Endothelial cell of umbilical vein (primary cell): ENCODE data around the gene ARMH4. TPM values are rescaled to one million over a fixed set of nuclear protein-coding genes. Genes with fewer than 3 reads are reported as not detected.

Experiments
- BruUV-seq: library from RNA; stranded (reverse); fragments of 400-500 nt; replicated peaks from 2 replicates; lab custom pipeline; 2021; lab: Mats Ljungman, UMichigan
- CTCF ChIA-PET: fragments of 300-600, 350-600 bp; sonication (Branson Sonifier 250); formaldehyde crosslinking; loops from one replicate; lab custom pipeline; 2021; ENCODE audit warnings: antibody characterized with exemption, inconsistent platforms; lab: Charles Lee
- POLR2A ChIA-PET: fragments of 300-600, 350-600 bp; sonication (Branson Sonifier 250); formaldehyde crosslinking; loops from one replicate; lab custom pipeline; 2021; ENCODE audit warnings: antibody characterized with exemption, inconsistent platforms; lab: Charles Lee
- DNase-seq: peaks from one replicate; pipeline ENCODE4 v3.0.0-alpha.2; 2011; ENCODE audit warnings: low read depth, low spot score
- FAIRE-seq: peaks from 2 replicates; lab custom pipeline; 2011; peaks lifted over from hg19 to GRCh38; lab: Jason Lieb, UNC
- H2AFZ ChIP-seq: 2 replicates; pipeline ENCODE4 v1.6.0; 2012; ENCODE audit warnings: low read depth, low read length, control low read depth, inconsistent platforms
- H3K27ac ChIP-seq: 2 replicates; pipeline ENCODE4 v1.5.1; 2011; ENCODE audit warnings: low read depth, mild to moderate bottlenecking, control low read depth, low read length, moderate library complexity; ENCODE audit not compliant: insufficient read depth
- H3K27me3 ChIP-seq, 2 experiments: 2 replicates each; pipeline versions ENCODE4 v1.6.0 to v1.6.1; 2011; ENCODE audit warnings: low read length in 2 of 2, mixed read lengths in 1 of 2; ENCODE audit not compliant: control insufficient read depth in 2 of 2, insufficient read depth in 2 of 2
- H3K36me3 ChIP-seq, 2 experiments: 2 replicates in 1 of 2; 3 replicates in 1 of 2; pipeline ENCODE4 v1.5.1; 2011; ENCODE audit warnings: low read length in 2 of 2, mild to moderate bottlenecking in 1 of 2, moderate library complexity in 1 of 2; ENCODE audit not compliant: control insufficient read depth in 2 of 2, insufficient read depth in 2 of 2; ENCODE audit errors: extremely low read depth in 1 of 2
- H3K4me1 ChIP-seq: 3 replicates; pipeline ENCODE4 v1.5.1; 2011; ENCODE audit warnings: mild to moderate bottlenecking, low read length; ENCODE audit not compliant: control insufficient read depth, insufficient read depth; ENCODE audit errors: extremely low read depth
- H3K4me2 ChIP-seq: 2 replicates; pipeline ENCODE4 v1.6.1; 2011; ENCODE audit warnings: low read length, control low read depth, mixed read lengths; ENCODE audit not compliant: insufficient read depth
- H3K4me3 ChIP-seq, 3 experiments: fragments of 200-600 bp in 1 of 3; sonication (generic), shearing (Covaris generic) in 1 of 3; replicated peaks in 1 of 3; 2 replicates each; pipeline ENCODE4 v1.5.1; 2011 to 2016; ENCODE audit warnings: control low read depth in 3 of 3, low read length in 3 of 3, mild to moderate bottlenecking in 2 of 3, inconsistent platforms in 1 of 3, low read depth in 1 of 3, moderate library complexity in 1 of 3; ENCODE audit not compliant: insufficient read depth in 1 of 3
- H3K79me2 ChIP-seq: 2 replicates; pipeline ENCODE4 v1.6.0; 2012; ENCODE audit warnings: low read length, inconsistent platforms; ENCODE audit not compliant: control insufficient read depth, insufficient read depth
- H3K9ac ChIP-seq: replicated peaks from 2 replicates; pipeline ENCODE3; 2011; ENCODE audit warnings: low read length, control low read depth; ENCODE audit not compliant: insufficient read depth; ENCODE audit errors: extremely low read depth
- H3K9me1 ChIP-seq: replicated peaks from 3 replicates; pipeline ENCODE4 v1.6.0; 2011; ENCODE audit warnings: mild to moderate bottlenecking, low read length; ENCODE audit not compliant: control insufficient read depth, insufficient read depth; ENCODE audit errors: extremely low read depth
- H3K9me3 ChIP-seq: replicated peaks from 2 replicates; pipeline ENCODE4 v1.5.1; 2012; ENCODE audit warnings: low read length, inconsistent platforms; ENCODE audit not compliant: control insufficient read depth, insufficient read depth
- H4K20me1 ChIP-seq: replicated peaks from 2 replicates; pipeline ENCODE3; 2011; ENCODE audit warnings: mild to moderate bottlenecking, low read length; ENCODE audit not compliant: control insufficient read depth, insufficient read depth; ENCODE audit errors: extremely low read depth
- EZH2 ChIP-seq: IDR thresholded peaks from 2 replicates; pipeline ENCODE4 v1.6.1; 2012; ENCODE audit warnings: borderline replicate concordance, low read depth, mild to moderate bottlenecking, moderate library complexity, low read length, inconsistent platforms; ENCODE audit not compliant: severe bottlenecking
- FOS ChIP-seq: IDR thresholded peaks from 2 replicates; pipeline ENCODE4 v1.6.1; 2011; ENCODE audit warnings: mild to moderate bottlenecking, low read length, moderate library complexity, borderline replicate concordance; ENCODE audit not compliant: insufficient read depth
- GATA2 ChIP-seq: IDR thresholded peaks from 2 replicates; pipeline ENCODE4 v1.7.0; 2011; ENCODE audit warnings: low read depth, mild to moderate bottlenecking, moderate library complexity, mixed read lengths, low read length; ENCODE audit not compliant: insufficient read length, insufficient read depth
- MYC ChIP-seq: IDR thresholded peaks from one replicate; pipeline ENCODE4 v1.6.1; 2011; ENCODE audit warnings: mild to moderate bottlenecking, low read depth, low read length
- POLR2A ChIP-seq: IDR thresholded peaks from 2 replicates; pipeline ENCODE4 v1.6.1; 2012; ENCODE audit warnings: low read depth, mild to moderate bottlenecking, control low read depth, low read length
- POLR2AphosphoS5 ChIP-seq: IDR thresholded peaks from 2 replicates; pipeline ENCODE4 v1.6.1; 2012; ENCODE audit warnings: low read depth, mild to moderate bottlenecking, control low read depth, low read length, moderate library complexity; ENCODE audit not compliant: insufficient read depth
- dilution Hi-C: fragments of 300-500 bp; cut with MboI; formaldehyde crosslinking; loops from one replicate; pipeline ENCODE4 v1.15.0; 2019; ENCODE audit warnings: low sequenced_read_pairs; ENCODE audit not compliant: extremely low pct_ligation_motif_present
- intact Hi-C: fragments of 100-400 bp; cut with micrococcal nuclease; formaldehyde crosslinking; loops from one replicate; pipeline ENCODE4 v1.10.0; 2022
- polyA plus RNA-seq, 4 experiments: library from polyadenylated mRNA; depleted of rRNA in 3 of 4; stranded (reverse) in 3 of 4; unstranded in 1 of 4; fragments of >200 nt; gene quantifications; 2 replicates each; pipeline versions ENCODE4 v1.2.1 to v1.2.3, GENCODE V29; 2011 to 2012; ENCODE audit warnings: missing spikeins in 1 of 4
- total RNA-seq: library from RNA; stranded (reverse); gene quantifications from 2 replicates; pipeline ENCODE4 v1.2.3, GENCODE V29; 2021
- TF ChIP-seq, protein P1 (sequence below), 2 donors: IDR thresholded peaks; 1 replicate in 1 of 2; 2 replicates in 1 of 2; pipeline ENCODE4 v1.5.1; 2011; ENCODE audit warnings: low read length in 2 of 2, mild to moderate bottlenecking in 2 of 2, moderate library complexity in 2 of 2, control low read depth in 1 of 2, inconsistent platforms in 1 of 2, low read depth in 1 of 2; ENCODE audit not compliant: insufficient read depth in 1 of 2; ENCODE audit errors: extremely low read depth in 1 of 2

The ARMH4 gene
- total and polyA plus RNA-seq, 2 donors (not counting 3 experiments of a cell fraction or from before 2014, with no cell fraction given): 1.1 to 3.0 TPM

DNA sequence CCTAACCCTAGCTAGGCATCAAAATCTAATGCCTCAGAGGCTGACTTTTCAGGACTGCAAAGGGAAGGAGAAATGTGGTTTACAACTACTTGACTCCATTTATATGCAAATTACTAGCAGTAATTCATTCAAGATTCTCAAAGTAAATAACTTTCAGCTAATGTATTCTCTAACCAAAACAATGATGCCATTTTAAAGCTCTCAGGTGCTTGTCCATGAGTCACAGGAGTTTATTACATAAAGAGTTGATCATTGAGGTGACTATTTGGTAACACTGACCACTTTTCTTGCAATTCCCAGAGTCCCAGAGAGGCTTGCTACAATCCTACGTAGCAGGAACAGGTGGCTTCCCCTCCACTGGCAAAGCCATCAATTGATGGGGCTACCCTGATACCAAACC, 177.1 kb downstream of the ARMH4 start:
- Histone ChIP-seq H3K9me1 (no peaks in the 10 kb centered on the region), H3K36me3 (no peaks in the 10 kb centered on the region), H3K9ac (no peak overlapping the region), H3K4me2 (no peak overlapping the region), H3K9me3 (no peaks in the 10 kb centered on the region), H3K4me3 (no peak overlapping the region), H3K27ac (no peak overlapping the region), H4K20me1 (no peaks in the 10 kb centered on the region), H3K4me1 (no peaks in the 10 kb centered on the region), H2AFZ (no peak overlapping the region), H3K27me3 (no peaks in the 10 kb centered on the region), H3K79me2 (no peaks in the 10 kb centered on the region)
- ChIA-PET POLR2A (no interaction called here), CTCF (interaction anchor here (1.2 kb wide), 1 partner anchor 13 kb away, joined by 3 read pairs; no protein-coding TSS in a partner anchor)
- BruUV-seq: no TSS peak
- dilution Hi-C loops (no loop called here), intact Hi-C loops (no loop called here)
- DNase-seq: no peak
- no peak for FAIRE-seq
- TF ChIP-seq MYC (no peak), FOS (no peak), POLR2A (no peak), EZH2 (no peak), POLR2AphosphoS5 (no peak), GATA2 (no peak)
- TF ChIP-seq, protein P1, sequence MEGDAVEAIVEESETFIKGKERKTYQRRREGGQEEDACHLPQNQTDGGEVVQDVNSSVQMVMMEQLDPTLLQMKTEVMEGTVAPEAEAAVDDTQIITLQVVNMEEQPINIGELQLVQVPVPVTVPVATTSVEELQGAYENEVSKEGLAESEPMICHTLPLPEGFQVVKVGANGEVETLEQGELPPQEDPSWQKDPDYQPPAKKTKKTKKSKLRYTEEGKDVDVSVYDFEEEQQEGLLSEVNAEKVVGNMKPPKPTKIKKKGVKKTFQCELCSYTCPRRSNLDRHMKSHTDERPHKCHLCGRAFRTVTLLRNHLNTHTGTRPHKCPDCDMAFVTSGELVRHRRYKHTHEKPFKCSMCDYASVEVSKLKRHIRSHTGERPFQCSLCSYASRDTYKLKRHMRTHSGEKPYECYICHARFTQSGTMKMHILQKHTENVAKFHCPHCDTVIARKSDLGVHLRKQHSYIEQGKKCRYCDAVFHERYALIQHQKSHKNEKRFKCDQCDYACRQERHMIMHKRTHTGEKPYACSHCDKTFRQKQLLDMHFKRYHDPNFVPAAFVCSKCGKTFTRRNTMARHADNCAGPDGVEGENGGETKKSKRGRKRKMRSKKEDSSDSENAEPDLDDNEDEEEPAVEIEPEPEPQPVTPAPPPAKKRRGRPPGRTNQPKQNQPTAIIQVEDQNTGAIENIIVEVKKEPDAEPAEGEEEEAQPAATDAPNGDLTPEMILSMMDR (IDR thresholded peaks at IDR 0.05; ENCODE audit: extremely low read depth in 1 of 2, insufficient read depth in 1 of 2, low read depth in 1 of 2, low read length in 2 of 2): no peak

DNA sequence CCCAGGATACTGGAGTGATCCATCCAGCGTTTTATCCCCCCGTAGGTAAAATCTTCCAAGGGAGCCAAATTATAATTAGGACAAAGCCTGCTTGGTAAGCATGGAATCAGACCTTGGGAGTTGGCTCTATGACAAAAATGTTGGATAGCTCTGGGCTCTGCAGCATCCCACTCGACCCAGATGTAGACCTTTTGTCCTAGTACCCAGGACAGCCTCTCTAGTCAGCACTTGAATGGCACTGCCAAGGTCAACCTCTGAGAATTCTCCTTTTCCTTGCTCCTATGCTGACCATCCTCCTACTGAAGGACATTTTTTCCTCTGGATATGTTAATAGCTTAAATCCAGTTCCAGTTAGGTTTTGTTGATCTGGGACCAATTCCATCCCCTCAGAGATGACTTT, 181.4 kb downstream of the ARMH4 start:
- H3K9ac ChIP-seq: no peak overlapping the region
- H3K4me2 ChIP-seq: no peak overlapping the region
- H3K27ac ChIP-seq: no peak overlapping the region
- intact Hi-C loops (no loop called here), dilution Hi-C loops (no loop called here)
- H3K9me3 ChIP-seq: no peaks in the 10 kb centered on the region
- no peaks in the 10 kb centered on the region for H3K4me1 ChIP-seq
- FAIRE-seq (no peak), DNase-seq (no peak)
- ChIA-PET POLR2A (no interaction called here), CTCF (no interaction called here)
- no peaks in the 10 kb centered on the region for H3K36me3 ChIP-seq
- no peaks in the 10 kb centered on the region for H3K9me1 ChIP-seq
- H3K4me3 ChIP-seq: no peak overlapping the region
- no peak for TF ChIP-seq FOS
- TF ChIP-seq POLR2A: no peak
- TF ChIP-seq MYC: no peak
- no TSS peak for BruUV-seq
- no peak overlapping the region for H2AFZ ChIP-seq
- H4K20me1 ChIP-seq: no peaks in the 10 kb centered on the region
- H3K79me2 ChIP-seq: no peaks in the 10 kb centered on the region
- no peaks in the 10 kb centered on the region for H3K27me3 ChIP-seq
